Endodermal cell (in vitro differentiated cells): ENCODE results near the gene KIRREL3. TPM values are rescaled to one million over a fixed set of nuclear protein-coding genes. Genes with fewer than 3 reads are reported as not detected.
"Not testable (repeated sequence)": the region's sequence is repeated elsewhere in the genome, so short reads cannot be mapped to it uniquely, and the experiment has no call there.

Source experiments
- DNase-seq: peaks from one replicate; pipeline ENCODE4 v3.0.0-alpha.2; 2017
- H3K27ac ChIP-seq: 2 replicates; pipeline ENCODE4 v1.5.1; 2013; ENCODE audit warnings: mild to moderate bottlenecking, low read depth, low read length, moderate library complexity
- H3K27me3 ChIP-seq: 2 replicates; pipeline ENCODE4 v1.6.1; 2013; ENCODE audit warnings: mild to moderate bottlenecking, low read length, moderate library complexity; ENCODE audit not compliant: insufficient read depth, control insufficient read depth, poor library complexity, severe bottlenecking
- H3K36me3 ChIP-seq: 2 replicates; pipeline ENCODE4 v1.7.0; 2013; ENCODE audit warnings: mild to moderate bottlenecking, low read length, moderate library complexity; ENCODE audit not compliant: control insufficient read depth, insufficient read depth
- H3K4me1 ChIP-seq: one replicate; pipeline ENCODE4 v1.7.0; 2013; ENCODE audit warnings: low read length; ENCODE audit not compliant: control insufficient read depth, insufficient read depth
- H3K4me3 ChIP-seq: 2 replicates; pipeline ENCODE4 v1.5.1; 2013; ENCODE audit warnings: mild to moderate bottlenecking, low read length, moderate library complexity
- H3K9ac ChIP-seq: 2 replicates; pipeline ENCODE4 v1.6.1; 2013; ENCODE audit warnings: mild to moderate bottlenecking, low read length, moderate library complexity; ENCODE audit not compliant: poor library complexity, severe bottlenecking; ENCODE audit errors: extremely low read depth
- H3K9me3 ChIP-seq: 2 replicates; pipeline ENCODE4 v1.6.1; 2013; ENCODE audit warnings: mild to moderate bottlenecking, low read length, moderate library complexity; ENCODE audit not compliant: control insufficient read depth
- H3K27ac Mint-ChIP-seq: 2 replicates; pipeline ENCODE4 v1.8.0; 2020; ENCODE audit warnings: mixed read lengths
- H3K27me3 Mint-ChIP-seq: 2 replicates; pipeline ENCODE4 v1.8.0; 2021; ENCODE audit warnings: mild to moderate bottlenecking, mixed read lengths; ENCODE audit not compliant: insufficient read depth
- H3K36me3 Mint-ChIP-seq: 2 replicates; pipeline ENCODE4 v1.8.0; 2020; ENCODE audit warnings: low read depth, mixed read lengths
- H3K4me1 Mint-ChIP-seq: 2 replicates; pipeline ENCODE4 v1.8.0; 2020; ENCODE audit warnings: mixed read lengths
- H3K4me3 Mint-ChIP-seq: 2 replicates; pipeline ENCODE4 v1.8.0; 2020; ENCODE audit warnings: mild to moderate bottlenecking, moderate library complexity, mixed read lengths
- H3K9me3 Mint-ChIP-seq: 2 replicates; pipeline ENCODE4 v1.8.0; 2020; ENCODE audit warnings: mild to moderate bottlenecking, mixed read lengths
- CTCF ChIP-seq: fragments of 200-600 bp; sonication (generic); conservative IDR thresholded peaks from 2 replicates; pipeline ENCODE4 v1.5.0; 2021; ENCODE audit warnings: antibody characterized with exemption, mild to moderate bottlenecking
- WGBS, 2 experiments: methylation state at CpG; one replicate each; pipeline versions ENCODE4 v1.1.5 to v1.1.7; 2013; ENCODE audit warnings: missing lambda C conversion rate in 2 of 2, mixed read lengths in 1 of 2; ENCODE audit not compliant: insufficient coverage in 1 of 2, insufficient read length in 1 of 2; 5-methylcytosine and 5-hydroxymethylcytosine counted together
- total RNA-seq, 2 donors: library from RNA; stranded (reverse); fragmentation: NEBNext Ultra II Directional in 1 of 2; extraction: Animal tissue kit (Norgen Biotek cat#: 25700) in 1 of 2; gene quantifications; 2 replicates in 1 of 2; 3 replicates in 1 of 2; pipeline ENCODE4 v1.2.1, GENCODE V29; 2021

Gene KIRREL3
- total RNA-seq, 2 donors from 2014 or later, result 1.1 to 1.4 TPM

DNA sequence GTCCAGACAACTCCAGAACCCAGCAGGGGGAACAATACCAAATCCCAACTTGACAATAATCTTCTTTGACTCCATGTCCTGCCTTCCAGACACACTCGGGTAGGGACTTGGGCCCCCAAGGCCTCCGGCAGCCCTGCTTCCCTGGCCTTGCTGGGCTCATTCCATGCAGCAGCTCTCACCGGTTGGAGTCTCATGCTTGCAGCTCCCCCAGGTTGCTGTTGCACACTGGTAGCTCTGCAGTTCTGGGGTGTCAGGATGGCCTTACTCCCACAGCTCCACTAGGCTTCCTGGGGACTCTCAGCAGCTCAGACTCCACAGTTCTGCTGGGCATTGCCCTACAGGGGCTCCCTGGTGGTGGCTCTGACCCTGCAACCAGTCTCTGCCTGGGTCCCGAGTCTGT lies 602.3 kb downstream of the KIRREL3 start:
- H3K4me3 ChIP-seq, result no peak overlapping the region
- H3K4me3 Mint-ChIP-seq, result no peak overlapping the region
- no peaks in the 10 kb centered on the region for H3K36me3 ChIP-seq
- no peak overlapping the region for H3K9ac ChIP-seq
- H3K9me3 ChIP-seq, result no peaks in the 10 kb centered on the region
- peaks cover 6% of the 10 kb centered on the region for H3K36me3 Mint-ChIP-seq
- H3K27me3 Mint-ChIP-seq, result no peaks in the 10 kb centered on the region
- no peak for TF ChIP-seq CTCF
- no peak overlapping the region for H3K27ac ChIP-seq
- peaks cover 1% of the 10 kb centered on the region for H3K4me1 ChIP-seq
- no peak overlapping the region for H3K27ac Mint-ChIP-seq
- no peaks in the 10 kb centered on the region for H3K27me3 ChIP-seq
- no peak for DNase-seq
- 85 to 92% methylated on average over 3 to 4 of the region's 4 CpGs for whole genome bisulfite sequencing, 2 experiments
- peaks cover 5% of the 10 kb centered on the region for H3K4me1 Mint-ChIP-seq
- H3K9me3 Mint-ChIP-seq, result no peaks in the 10 kb centered on the region

DNA sequence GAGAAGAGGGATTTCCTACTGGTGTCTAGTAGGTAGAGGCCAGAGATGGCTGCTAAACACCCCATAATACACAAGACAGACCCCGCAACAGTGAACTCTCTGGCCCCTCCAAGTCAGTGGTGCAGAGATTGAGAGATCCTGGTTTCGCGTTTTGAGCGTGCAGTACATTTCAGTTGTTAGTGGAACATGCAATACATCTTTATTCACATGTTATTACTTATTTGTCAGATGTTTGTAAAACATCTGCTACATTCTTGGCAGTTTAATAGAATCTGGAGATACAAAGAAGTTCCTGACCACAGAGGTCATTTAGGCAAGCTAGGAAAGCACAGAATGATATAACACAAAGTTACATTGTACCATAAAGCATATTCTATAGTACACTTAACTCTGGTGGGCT lies 603.6 kb downstream of the KIRREL3 start:
- no peak for TF ChIP-seq CTCF
- Mint-ChIP-seq H3K27ac (no peak overlapping the region), H3K9me3 (no peaks in the 10 kb centered on the region), H3K27me3 (no peaks in the 10 kb centered on the region), H3K4me1 (no peaks in the 10 kb centered on the region), H3K36me3 (peaks cover 6% of the 10 kb centered on the region), H3K4me3 (no peak overlapping the region)
- Histone ChIP-seq H3K4me1 (no peaks in the 10 kb centered on the region), H3K27me3 (no peaks in the 10 kb centered on the region), H3K36me3 (no peaks in the 10 kb centered on the region), H3K9ac (no peak overlapping the region), H3K27ac (no peak overlapping the region), H3K9me3 (no peaks in the 10 kb centered on the region), H3K4me3 (no peak overlapping the region)
- 89% methylated on average over 4 of the region's 4 CpGs; no CpG with 5 or more reads in 1 of the 2 experiments for WGBS, 2 experiments
- no peak for DNase-seq

- WGBS, 2 experiments, result 93% methylated on average over 2 to 15 of the region's 15 CpGs
- DNase-seq, H3K4me1 ChIP-seq, H3K27ac Mint-ChIP-seq, H3K9ac ChIP-seq, H3K4me1 Mint-ChIP-seq, H3K9me3 Mint-ChIP-seq, H3K9me3 ChIP-seq, H3K36me3 Mint-ChIP-seq, H3K27me3 ChIP-seq, H3K4me3 Mint-ChIP-seq, H3K27ac ChIP-seq, H3K36me3 ChIP-seq, H3K27me3 Mint-ChIP-seq, H3K4me3 ChIP-seq: not testable (repeated sequence)
These were observed 604.3 kb downstream of the KIRREL3 start for GRCh38 chr11:126396266-126396665.

- H3K9me3 ChIP-seq, H3K9ac ChIP-seq, H3K9me3 Mint-ChIP-seq, H3K27me3 Mint-ChIP-seq, H3K36me3 Mint-ChIP-seq, H3K27ac Mint-ChIP-seq, H3K36me3 ChIP-seq, H3K4me1 Mint-ChIP-seq, H3K4me1 ChIP-seq, H3K4me3 ChIP-seq, H3K4me3 Mint-ChIP-seq, DNase-seq, H3K27me3 ChIP-seq, H3K27ac ChIP-seq: not testable (repeated sequence)
- 93 to 100% methylated on average over 4 to 5 of the region's 13 CpGs for WGBS, 2 experiments
These were observed 604.8 kb downstream of the KIRREL3 start for GRCh38 chr11:126395784-126396183.

GRCh38 chr11:126394634-126395072 lies 605.9 kb downstream of the KIRREL3 start:
- not testable (repeated sequence) for H3K4me3 ChIP-seq, H3K4me1 ChIP-seq, H3K9me3 Mint-ChIP-seq, H3K36me3 ChIP-seq, H3K27me3 Mint-ChIP-seq, H3K4me3 Mint-ChIP-seq, H3K27ac Mint-ChIP-seq, H3K9ac ChIP-seq, H3K9me3 ChIP-seq, H3K36me3 Mint-ChIP-seq, H3K4me1 Mint-ChIP-seq, H3K27ac ChIP-seq, H3K27me3 ChIP-seq, DNase-seq
- WGBS, 2 experiments, result 94 to 96% methylated on average over 2 to 7 of the region's 7 CpGs
